Large intestine (tissue), 3 donors: ENCODE results near the gene CEACAM18. TPM values are rescaled to one million over a fixed set of nuclear protein-coding genes. Genes with fewer than 3 reads are reported as not detected.

Experiments used
- DNase-seq, 2 donors: peaks; one replicate each; pipeline versions ENCODE4 v3.0.0 to v3.0.0-alpha.2; 2013
- H3K27ac ChIP-seq: one replicate; pipeline ENCODE4 v1.5.1; 2013; ENCODE audit warnings: low read length
- H3K27me3 ChIP-seq: 2 replicates; pipeline ENCODE4 v1.6.1; 2013; ENCODE audit warnings: low read length; ENCODE audit not compliant: control insufficient read depth, insufficient read depth
- H3K36me3 ChIP-seq: 2 replicates; pipeline ENCODE4 v1.6.1; 2013; ENCODE audit warnings: low read length; ENCODE audit not compliant: control insufficient read depth, insufficient read depth
- H3K4me1 ChIP-seq: one replicate; pipeline ENCODE4 v1.6.1; 2013; ENCODE audit warnings: low read length; ENCODE audit not compliant: control insufficient read depth, insufficient read depth
- H3K4me3 ChIP-seq: one replicate; pipeline ENCODE4 v1.5.1; 2013; ENCODE audit warnings: low read length
- H3K9me3 ChIP-seq: one replicate; pipeline ENCODE4 v1.6.1; 2013; ENCODE audit warnings: mild to moderate bottlenecking, low read depth, low read length, moderate library complexity; ENCODE audit not compliant: control insufficient read depth
- WGBS: methylation state at CpG from one replicate; pipeline ENCODE4 v1.1.5; 2013; ENCODE audit warnings: low lambda C conversion rate; ENCODE audit not compliant: insufficient coverage; 5-methylcytosine and 5-hydroxymethylcytosine counted together
- polyA plus RNA-seq: library from polyadenylated mRNA; unstranded; fragments of 120-200 nt; gene quantifications from one replicate; pipeline ENCODE4 v1.2.1, GENCODE V29; 2013

Gene CEACAM18
- polyA plus RNA-seq, 1 donor, result 3.5 TPM

- no CpG with 5 or more reads among the region's 2 CpGs for WGBS
- peaks cover 16% of the 10 kb centered on the region for H3K27me3 ChIP-seq
- H3K9me3 ChIP-seq, result no peaks in the 10 kb centered on the region
- no peak overlapping the region for H3K27ac ChIP-seq
- no peaks in the 10 kb centered on the region for H3K4me1 ChIP-seq
- DNase-seq, result no peak
- H3K4me3 ChIP-seq, result no peak overlapping the region
- H3K36me3 ChIP-seq, result no peaks in the 10 kb centered on the region
Measured at GRCh38 chr19:51529301-51529700, 51.0 kb downstream of the CEACAM18 start.

GRCh38 chr19:51530616-51531015 lies 52.3 kb downstream of the CEACAM18 start:
- peaks cover 16% of the 10 kb centered on the region for H3K27me3 ChIP-seq
- DNase-seq, result no peak
- no CpG with 5 or more reads among the region's 8 CpGs for WGBS
- H3K4me3 ChIP-seq, result no peak overlapping the region
- H3K9me3 ChIP-seq, result no peaks in the 10 kb centered on the region
- H3K27ac ChIP-seq, result no peak overlapping the region
- H3K4me1 ChIP-seq, result no peaks in the 10 kb centered on the region
- no peaks in the 10 kb centered on the region for H3K36me3 ChIP-seq

- Histone ChIP-seq H3K4me3 (no peak within 1 kb of the TSS), H3K27ac (no peak within 1 kb of the TSS), H3K27me3 (peaks cover 16% of the 10 kb centered on the region)
Measured at GRCh38 chr19:51531349-51532315, 53.3 kb downstream of the CEACAM18 start, which contains the start of gene SIGLEC6. Gene SIGLEC6 (minus strand): TSS chr19:51531670. CDS start chr19:51531648, 22 bp downstream.

DNA sequence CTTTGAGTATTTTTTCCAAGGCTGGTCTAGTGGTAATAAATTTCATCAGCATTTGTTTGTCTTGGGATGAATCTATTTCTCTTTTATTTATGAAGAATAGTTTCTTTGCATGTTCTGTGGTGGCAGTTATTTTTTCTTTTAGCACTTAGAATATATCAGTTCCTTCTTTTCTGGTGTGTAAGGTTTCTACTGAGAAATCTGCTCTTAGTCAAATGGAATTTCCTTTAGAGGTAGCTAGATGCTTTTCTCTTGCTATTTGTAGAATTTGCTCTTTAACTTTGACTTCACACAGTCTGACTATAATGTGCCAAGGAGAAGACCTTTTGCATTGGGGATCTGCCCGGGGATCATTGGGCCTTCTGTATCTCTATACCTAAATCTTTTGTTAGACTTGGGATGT lies 57.2 kb downstream of the CEACAM18 start:
- DNase-seq, result no peak
- no peak overlapping the region for H3K27ac ChIP-seq
- H3K9me3 ChIP-seq, result no peaks in the 10 kb centered on the region
- H3K4me1 ChIP-seq, result no peaks in the 10 kb centered on the region
- peaks cover 16% of the 10 kb centered on the region for H3K27me3 ChIP-seq
- H3K36me3 ChIP-seq, result no peaks in the 10 kb centered on the region
- WGBS, result no CpG with 5 or more reads among the region's 1 CpG
- H3K4me3 ChIP-seq, result no peak overlapping the region

More at GRCh38 chr19:51531349-51532315, 53.3 kb downstream of the CEACAM18 start, which contains the start of gene SIGLEC6:
- Histone ChIP-seq H3K4me1 (no peaks in the 10 kb centered on the region), H3K9me3 (no peaks in the 10 kb centered on the region), H3K36me3 (no peaks in the 10 kb centered on the region)
- no CpG with 5 or more reads among the region's 25 CpGs for WGBS
- no peak for DNase-seq

GRCh38 chr19:51539821-51540366 lies 61.6 kb downstream of the CEACAM18 start:
- Histone ChIP-seq H3K27ac (no peak overlapping the region), H3K36me3 (no peaks in the 10 kb centered on the region), H3K9me3 (no peaks in the 10 kb centered on the region), H3K4me3 (no peak overlapping the region), H3K27me3 (peaks cover 3% of the 10 kb centered on the region), H3K4me1 (no peaks in the 10 kb centered on the region)
- 100% methylated on average over 1 of the region's 4 CpGs for WGBS
- DNase-seq, result no peak

Other genes with a start within 250 kb of the CEACAM18 start
- gene SIGLECL1, start 227.5 kb upstream of the CEACAM18 start, polyA plus RNA-seq, result not detected
- 3.1 TPM for gene IGLON5, start 166.9 kb upstream of the CEACAM18 start, polyA plus RNA-seq
- gene VSIG10L, start 136.4 kb upstream of the CEACAM18 start, polyA plus RNA-seq, result 2.2 TPM
- 145 TPM for gene ETFB, start 112.2 kb upstream of the CEACAM18 start, polyA plus RNA-seq
- gene CLDND2, start 109.5 kb upstream of the CEACAM18 start, polyA plus RNA-seq, result 2.7 TPM
- 12.4 TPM for gene NKG7, start 105.9 kb upstream of the CEACAM18 start, polyA plus RNA-seq
- not detected for gene LIM2, start 90.6 kb upstream of the CEACAM18 start, polyA plus RNA-seq
- gene C19orf84, start 87.9 kb upstream of the CEACAM18 start, polyA plus RNA-seq, result 3.4 TPM
- 10.5 TPM for gene SIGLEC10, start 60.9 kb upstream of the CEACAM18 start, polyA plus RNA-seq
- gene SIGLEC8, start 20.1 kb upstream of the CEACAM18 start, polyA plus RNA-seq, result 0.54 TPM
- 5.1 TPM for gene SIGLEC12, start 23.3 kb downstream of the CEACAM18 start, polyA plus RNA-seq
- gene SIGLEC6, start 53.1 kb downstream of the CEACAM18 start, polyA plus RNA-seq, result 0.09 TPM
- 10.4 TPM for gene ZNF175, start 92.7 kb downstream of the CEACAM18 start, polyA plus RNA-seq
- gene SIGLEC5, start 151.9 kb downstream of the CEACAM18 start, polyA plus RNA-seq, result 0.18 TPM
- gene SIGLEC14, start 168.3 kb downstream of the CEACAM18 start, polyA plus RNA-seq, result 1.4 TPM
- gene SPACA6, start 214.8 kb downstream of the CEACAM18 start, polyA plus RNA-seq, result 10.9 TPM
- gene HAS1, start 245.5 kb downstream of the CEACAM18 start, polyA plus RNA-seq, result 2.3 TPM